AG08395 (cell line): ENCODE measurements around the gene HSD17B4.
"Not testable (repeated sequence)": the region's sequence is repeated elsewhere in the genome, so short reads cannot be mapped to it uniquely, and the experiment has no call there.

ENCODE experiments used
- DNase-seq: peaks from one replicate; pipeline ENCODE4 v3.0.0; 2012; ENCODE audit warnings: mixed read lengths, low spot score

The HSD17B4 gene

GRCh38 chr5:119480629-119481028 is 28.3 kb downstream of the HSD17B4 start:
- DNase-seq: not testable (repeated sequence)

- DNase-seq: no peak
These were observed 30.9 kb downstream of the HSD17B4 start for GRCh38 chr5:119483155-119483554.

DNA sequence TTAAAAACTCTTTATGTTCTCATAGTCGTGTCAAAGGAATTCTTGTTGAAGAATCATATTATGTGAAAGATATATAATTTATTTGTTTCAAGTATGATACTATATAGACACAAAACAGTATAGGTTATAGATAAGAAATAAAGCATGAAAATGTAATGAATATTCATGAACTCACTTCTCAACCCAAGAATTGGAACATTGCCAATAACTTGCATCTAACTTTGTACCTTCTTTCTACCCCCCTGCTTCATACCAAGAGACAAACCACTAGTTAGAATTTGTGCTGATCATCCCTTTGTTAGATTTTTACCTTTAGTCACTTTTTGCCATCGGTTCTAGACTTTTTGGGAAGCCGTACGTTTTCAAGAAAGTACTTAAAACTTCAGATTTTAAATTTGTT is 32.6 kb downstream of the HSD17B4 start:
- no peak for DNase-seq

DNA sequence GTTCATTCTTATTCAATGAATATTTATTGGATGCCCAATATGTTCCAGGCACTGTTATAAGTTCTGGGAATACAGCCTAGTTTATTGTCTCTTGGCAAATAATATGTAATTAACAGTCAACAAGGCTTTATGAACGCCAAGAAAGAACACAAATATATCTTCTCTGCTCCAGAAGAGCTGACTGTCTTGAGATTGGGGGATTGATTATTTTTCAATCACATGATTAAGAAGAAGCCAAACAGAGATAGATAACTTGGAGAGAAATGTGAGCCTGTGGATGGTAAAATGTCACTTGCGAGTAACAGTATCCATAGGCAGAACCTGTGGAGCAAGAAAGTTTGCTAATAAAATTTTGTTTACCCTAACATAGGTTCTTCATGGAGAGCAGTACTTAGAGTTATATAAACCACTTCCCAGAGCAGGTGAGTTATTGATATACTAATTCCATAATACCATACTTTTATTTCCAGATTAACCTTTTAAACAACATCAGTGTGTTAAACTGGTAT is 49.4 kb downstream of the HSD17B4 start:
- DNase-seq: no peak

GRCh38 chr5:119503939-119504338 is 51.6 kb downstream of the HSD17B4 start:
- DNase-seq: not testable (repeated sequence)

GRCh38 chr5:119512277-119512676 is 60.0 kb downstream of the HSD17B4 start:
- no peak for DNase-seq

GRCh38 chr5:119515192-119515591 is 62.9 kb downstream of the HSD17B4 start:
- DNase-seq: peak; percentile 4

GRCh38 chr5:119517115-119517514 is 64.8 kb downstream of the HSD17B4 start:
- not testable (repeated sequence) for DNase-seq

DNA sequence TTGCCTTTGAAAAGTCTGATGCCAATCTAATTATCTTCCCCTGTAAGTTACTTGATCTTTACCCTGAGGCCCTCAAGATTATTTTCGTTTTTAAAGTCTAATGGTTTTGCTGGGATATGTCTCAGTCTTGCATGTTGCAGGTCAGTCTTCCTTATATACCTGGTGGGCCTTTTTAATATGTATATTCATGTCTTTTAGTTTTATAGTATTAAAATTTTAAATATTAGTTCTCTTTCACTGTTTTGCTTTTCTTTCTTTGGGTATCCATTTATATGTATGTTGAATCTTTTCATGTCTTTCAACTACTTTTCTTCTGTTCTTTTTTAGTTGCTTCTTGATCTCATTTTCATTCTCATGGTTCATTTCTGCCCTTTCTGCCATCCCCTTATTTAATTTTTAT is 68.9 kb downstream of the HSD17B4 start:
- DNase-seq: no peak

GRCh38 chr5:119522841-119523240 is 70.5 kb downstream of the HSD17B4 start:
- DNase-seq: no peak

DNA sequence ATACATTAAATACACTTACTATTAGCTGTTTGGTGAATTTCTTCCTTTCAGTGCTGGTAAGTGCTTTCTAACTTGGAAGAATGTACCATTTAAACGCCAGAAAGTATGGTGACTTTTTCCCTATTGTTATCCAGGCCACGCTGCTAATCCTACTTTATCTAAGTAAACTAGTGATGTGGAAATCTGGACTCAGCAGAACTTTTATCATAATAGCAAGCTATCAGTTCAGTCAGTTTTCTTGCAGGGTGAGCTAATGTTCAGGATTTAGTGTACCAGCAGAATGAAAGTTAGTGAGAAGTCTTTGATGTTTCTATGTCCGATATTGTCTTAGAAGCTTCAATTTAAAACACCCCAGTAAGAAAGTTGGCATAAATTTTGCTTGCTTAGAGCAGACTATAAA is 72.2 kb downstream of the HSD17B4 start:
- no peak for DNase-seq

- no peak for DNase-seq
These were observed 75.1 kb downstream of the HSD17B4 start for GRCh38 chr5:119527351-119527750.

DNA sequence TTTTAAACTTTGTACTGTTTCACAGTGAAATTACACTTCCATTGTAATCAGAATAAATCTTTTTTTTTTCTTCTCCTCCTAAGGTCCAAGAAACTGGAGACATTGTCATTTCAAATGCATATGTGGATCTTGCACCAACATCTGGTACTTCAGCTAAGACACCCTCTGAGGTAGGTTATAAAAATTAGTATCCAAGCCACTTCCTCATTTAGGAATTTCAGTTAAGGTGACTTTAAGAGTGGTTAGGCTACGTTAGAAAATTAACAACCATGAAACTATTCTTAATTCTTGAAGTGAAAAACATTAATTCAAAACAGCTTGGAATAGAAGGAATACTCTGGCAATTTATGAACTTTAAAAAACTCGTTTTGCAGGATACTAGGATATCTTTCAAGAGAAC is 77.5 kb downstream of the HSD17B4 start:
- no peak for DNase-seq

- DNase-seq: no peak
These were observed 80.3 kb downstream of the HSD17B4 start for GRCh38 chr5:119532637-119533036.

- no peak for DNase-seq
These were observed 85.4 kb downstream of the HSD17B4 start for GRCh38 chr5:119537704-119538103.

DNA sequence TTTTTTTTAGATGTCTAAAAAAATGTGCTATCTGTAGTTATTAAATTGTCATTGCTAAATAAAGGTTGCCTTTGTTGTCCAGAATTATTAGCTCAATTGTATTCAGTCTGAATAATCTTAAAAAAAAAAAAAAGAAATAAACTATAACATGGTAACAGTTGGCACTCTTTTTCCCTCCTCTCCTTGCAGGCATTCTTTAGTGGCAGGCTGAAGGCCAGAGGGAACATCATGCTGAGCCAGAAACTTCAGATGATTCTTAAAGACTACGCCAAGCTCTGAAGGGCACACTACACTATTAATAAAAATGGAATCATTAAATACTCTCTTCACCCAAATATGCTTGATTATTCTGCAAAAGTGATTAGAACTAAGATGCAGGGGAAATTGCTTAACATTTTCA is 89.4 kb downstream of the HSD17B4 start:
- DNase-seq: no peak

- no peak for DNase-seq
These were observed 99.5 kb downstream of the HSD17B4 start for GRCh38 chr5:119551819-119552218.

GRCh38 chr5:119554597-119554996 is 102.3 kb downstream of the HSD17B4 start:
- DNase-seq: no peak

- DNase-seq: no peak
These were observed 118.6 kb downstream of the HSD17B4 start for GRCh38 chr5:119570910-119571309.

GRCh38 chr5:119578937-119579336 is 126.6 kb downstream of the HSD17B4 start:
- DNase-seq: no peak

DNA sequence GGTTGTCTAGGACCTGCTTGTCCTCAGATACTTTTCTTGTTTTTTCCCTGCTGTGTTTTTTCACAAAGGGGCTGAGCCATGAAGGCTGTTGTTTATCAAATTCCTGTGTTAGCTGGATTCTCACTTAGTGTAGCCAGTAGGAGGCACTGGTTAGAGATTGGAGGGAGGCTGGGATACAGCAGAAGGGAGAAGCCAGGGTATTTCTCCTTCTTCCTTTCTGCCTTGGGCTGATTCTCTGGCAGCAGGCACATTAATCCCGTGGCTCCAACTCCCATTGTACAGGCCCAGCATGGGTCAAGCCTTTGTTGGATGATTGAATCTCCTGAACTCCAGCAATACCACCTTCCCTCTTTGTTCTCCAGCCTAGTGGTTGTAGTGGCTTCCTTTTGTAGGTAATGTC is 130.7 kb downstream of the HSD17B4 start:
- DNase-seq: no peak

DNA sequence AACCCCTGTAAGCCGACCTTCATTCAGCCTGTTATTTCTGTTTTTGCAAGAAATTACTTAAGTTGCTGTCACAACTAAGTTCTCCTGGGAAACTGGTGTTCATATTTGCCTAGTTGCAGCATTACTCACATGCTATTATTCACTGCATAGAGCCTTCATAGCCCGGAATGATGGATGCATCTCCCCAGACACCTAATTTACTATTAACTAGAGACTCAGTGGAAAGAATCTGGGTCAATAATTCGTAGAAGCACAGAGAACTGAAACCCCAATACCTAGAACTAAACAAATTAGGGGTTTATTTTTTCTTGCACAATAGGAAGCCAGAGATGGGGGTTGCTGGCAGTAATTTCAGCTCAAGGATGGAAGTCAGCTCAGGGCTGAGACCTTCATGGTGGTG is 131.4 kb downstream of the HSD17B4 start:
- DNase-seq: no peak
